ENCODE data around the gene GPR150. TPM values are rescaled to one million over a fixed set of nuclear protein-coding genes. Genes with fewer than 3 reads are reported as not detected.

Gene GPR150
- total and polyA plus RNA-seq, 9 of the 15 experiments (the other 6 are each of a cell fraction or from before 2014, with no cell fraction given), result not detected

GRCh38 chr5:95647886-95648860 lies 28.3 kb downstream of the GPR150 start:
- FAIRE-seq, result peak; percentile 91
- intact Hi-C loops (cut with micrococcal nuclease) (loop anchor here (1.0 to 10.0 kb wide), 3 partner anchors 64 to 683 kb away; no protein-coding TSS in a partner anchor), in situ Hi-C loops (cut with MboI) (loop anchor here (25.0 kb wide), 1 partner anchor 689 kb away; no protein-coding TSS in a partner anchor)
- TSS peak; percentile 53 for BruUV-seq (replicated peaks)
- Histone ChIP-seq H3K79me2 (ENCODE audit: control insufficient read depth, insufficient read depth, low read length) (peaks cover 63% of the 10 kb centered on the region), H3K4me1 (replicated peaks in 1 of 2; ENCODE audit: control insufficient read depth in 2 of 2, insufficient read depth in 2 of 2, low read length in 2 of 2) (peaks cover 13 to 18% of the 10 kb centered on the region in 2 experiments; a peak in 4 of 5 replicates), H3K27me3 (ENCODE audit: control insufficient read depth in 2 of 2, insufficient read depth in 2 of 2, low read length in 2 of 2) (no peaks in the 10 kb centered on the region), H4K20me1 (replicated peaks; ENCODE audit: control insufficient read depth, insufficient read depth, low read length) (no peaks in the 10 kb centered on the region), H3K9me1 (ENCODE audit: control insufficient read depth, insufficient read depth, low read length) (no peaks in the 10 kb centered on the region), H3K36me3 (ENCODE audit: control insufficient read depth, insufficient read depth, low read length) (peaks cover 27% of the 10 kb centered on the region), H2AFZ (ENCODE audit: low read depth, low read length) (no peak overlapping the region; the same call in 1 of the 2 replicates), H3K4me3 (peak overlapping the region; percentile 49), H3K9me3 (replicated peaks; ENCODE audit: control insufficient read depth, insufficient read depth, low read depth, low read length) (no peaks in the 10 kb centered on the region), H3K4me2 (ENCODE audit: insufficient read depth, low read length) (peak overlapping the region; percentile 91), H3K27ac (ENCODE audit: extremely low read depth, low read depth, low read length) (peak overlapping the region; percentile 95), H3K9ac (ENCODE audit: insufficient read depth in 1 of 2, low read depth in 2 of 2, low read length in 2 of 2) (peak overlapping the region in 1 of 2 experiments; percentile 91; a peak in 3 of 4 replicates)
- 1% methylated on average over 12 of the region's 12 CpGs for WGBS (ENCODE audit: insufficient coverage, low coverage, missing lambda C conversion rate)
- POLR2A ChIA-PET, result interaction anchor here (0.6 to 1.8 kb wide), 3 partner anchors 13 to 123 kb away, joined by 5 to 15 read pairs (median 9); partner anchors contain the start of gene RHOBTB3
- peak in 2 of 4 experiments; percentile 39 to 88 for DNase-seq (ENCODE audit: extremely low read depth in 1 of 4, low spot score in 3 of 4)
- CTCF ChIA-PET (ENCODE audit: low intra/inter-chr PET ratio), result no interaction called here
- ATAC-seq, result peak; percentile 76
- no peak for TF ChIP-seq ZHX1 (conservative IDR thresholded peaks at IDR 0.05; ENCODE audit: low read length)
- TF ChIP-seq CTBP1 (IDR thresholded peaks at IDR 0.05; ENCODE audit: borderline replicate concordance), result peak; percentile 22; the same call in 1 of the 2 replicates
- TF ChIP-seq ZNF12 (CRISPR knock-in tag; IDR thresholded peaks at IDR 0.05), result no peak
- TF ChIP-seq ZNF551 (CRISPR knock-in tag; IDR thresholded peaks at IDR 0.05), result no peak
- peak; percentile 82; the same call in 1 of the 2 replicates for TF ChIP-seq NBN (IDR thresholded peaks at IDR 0.05; ENCODE audit: low read depth)
- peak; percentile 59; the same call in 1 of the 2 replicates for TF ChIP-seq MTA1 (IDR thresholded peaks at IDR 0.05; ENCODE audit: borderline replicate concordance)
- TF ChIP-seq OTX1 (CRISPR knock-in tag; IDR thresholded peaks at IDR 0.05), result no peak
- peak in 1 of 3 experiments; percentile 28; a peak in 1 of 6 replicates for TF ChIP-seq ZBTB11 (CRISPR knock-in tag; IDR thresholded peaks at IDR 0.05)
- no peak for TF ChIP-seq STAT5B (CRISPR knock-in tag; IDR thresholded peaks at IDR 0.05)
